Keratinocyte (primary cell): ENCODE data around the gene SEL1L. TPM values are rescaled to one million over a fixed set of nuclear protein-coding genes. Genes with fewer than 3 reads are reported as not detected.

Source experiments
- DNase-seq: peaks from one replicate; pipeline ENCODE4 v3.0.0-alpha.2; 2011; ENCODE audit warnings: low read depth, missing footprints, low spot score
- FAIRE-seq: peaks from 2 replicates; lab custom pipeline; 2011; peaks lifted over from hg19 to GRCh38; lab: Jason Lieb, UNC
- H2AFZ ChIP-seq: 2 replicates; pipeline ENCODE4 v1.6.0; 2012; ENCODE audit warnings: low read length, control low read depth, inconsistent platforms; ENCODE audit not compliant: control insufficient read depth
- H3K27ac ChIP-seq: 2 replicates; pipeline ENCODE4 v1.5.1; 2011; ENCODE audit warnings: low read length; ENCODE audit not compliant: control insufficient read depth, insufficient read depth
- H3K27me3 ChIP-seq: 3 replicates; pipeline ENCODE4 v1.6.0; 2011; ENCODE audit warnings: low read length; ENCODE audit not compliant: control insufficient read depth, insufficient read depth; ENCODE audit errors: extremely low read depth
- H3K36me3 ChIP-seq, 2 experiments: 2 replicates in 1 of 2; 3 replicates in 1 of 2; pipeline ENCODE4 v1.5.1; 2011; ENCODE audit warnings: low read length in 2 of 2, mild to moderate bottlenecking in 1 of 2; ENCODE audit not compliant: control insufficient read depth in 2 of 2, insufficient read depth in 2 of 2; ENCODE audit errors: extremely low read depth in 1 of 2
- H3K4me1 ChIP-seq: 3 replicates; pipeline ENCODE4 v1.5.1; 2011; ENCODE audit warnings: low read length; ENCODE audit not compliant: control insufficient read depth, insufficient read depth; ENCODE audit errors: extremely low read depth
- H3K4me2 ChIP-seq: 3 replicates; pipeline ENCODE4 v1.6.0; 2011; ENCODE audit warnings: low read depth, low read length; ENCODE audit not compliant: control insufficient read depth, insufficient read depth; ENCODE audit errors: extremely low read depth
- H3K4me3 ChIP-seq, 3 experiments: fragments of 200-600 bp in 1 of 3; sonication (generic) in 1 of 3; 2 replicates in 2 of 3; 3 replicates in 1 of 3; pipeline ENCODE4 v1.5.1; 2011 to 2016; ENCODE audit warnings: low read length in 3 of 3, mild to moderate bottlenecking in 3 of 3, control low read depth in 2 of 3, inconsistent platforms in 1 of 3, low read depth in 1 of 3, mixed read lengths in 1 of 3, mixed run types in 1 of 3, moderate library complexity in 1 of 3; ENCODE audit not compliant: control insufficient read depth in 2 of 3, insufficient read depth in 2 of 3; ENCODE audit errors: extremely low read depth in 1 of 3
- H3K79me2 ChIP-seq: 2 replicates; pipeline ENCODE4 v1.6.0; 2012; ENCODE audit warnings: low read length; ENCODE audit not compliant: control insufficient read depth, insufficient read depth
- H3K9ac ChIP-seq: 3 replicates; pipeline ENCODE4 v1.6.0; 2011; ENCODE audit warnings: low read length; ENCODE audit not compliant: control insufficient read depth, insufficient read depth; ENCODE audit errors: extremely low read depth
- H3K9me1 ChIP-seq: 3 replicates; pipeline ENCODE4 v1.6.0; 2011; ENCODE audit warnings: low read length; ENCODE audit not compliant: control insufficient read depth, insufficient read depth; ENCODE audit errors: extremely low read depth
- H3K9me3 ChIP-seq: 2 replicates; pipeline ENCODE4 v1.5.1; 2012; ENCODE audit warnings: low read depth, low read length; ENCODE audit not compliant: control insufficient read depth
- H4K20me1 ChIP-seq: 3 replicates; pipeline ENCODE4 v1.6.0; 2011; ENCODE audit warnings: low read length; ENCODE audit not compliant: control insufficient read depth, insufficient read depth; ENCODE audit errors: extremely low read depth
- CTCF ChIP-seq, 3 experiments: IDR thresholded peaks in 1 of 3; conservative IDR thresholded peaks in 1 of 3; optimal IDR thresholded peaks in 1 of 3; 2 replicates in 2 of 3; 3 replicates in 1 of 3; pipeline versions ENCODE3 to v1.5.1; 2011; ENCODE audit warnings: low read length in 3 of 3, mild to moderate bottlenecking in 3 of 3, moderate library complexity in 2 of 3, control low read depth in 1 of 3, inconsistent platforms in 1 of 3; ENCODE audit not compliant: insufficient read depth in 2 of 3; ENCODE audit errors: extremely low read depth in 1 of 3
- EZH2 ChIP-seq: IDR thresholded peaks from one replicate; pipeline ENCODE4 v1.6.1; 2012; ENCODE audit warnings: inconsistent platforms, mild to moderate bottlenecking, low read length, moderate library complexity
- dilution Hi-C: fragments of 300-500 bp; cut with MboI; formaldehyde crosslinking; loops from one replicate; pipeline ENCODE4 v1.7.0; 2020; ENCODE audit warnings: low sequenced_read_pairs; ENCODE audit not compliant: extremely low pct_ligation_motif_present
- polyA plus RNA-seq, 5 experiments: library from polyadenylated mRNA; depleted of rRNA in 3 of 5; stranded (reverse) in 3 of 5; stranded (forward) in 1 of 5; unstranded in 1 of 5; fragments of >200 nt; gene quantifications; 1 replicate in 1 of 5; 2 replicates in 3 of 5; 3 replicates in 1 of 5; pipeline versions ENCODE4 v1.2.1 to v1.2.3, GENCODE V29; 2011 to 2012; ENCODE audit warnings: missing spikeins in 2 of 5, low read depth in 1 of 5, low replicate concordance in 1 of 5

The SEL1L gene
- polyA plus RNA-seq, 1 donor (not counting 4 experiments of a cell fraction or from before 2014, with no cell fraction given) = 19.7 TPM

- no peak overlapping the region for H3K9ac ChIP-seq
- DNase-seq = no peak
Measured at GRCh38 chr14:81450976-81451375, 82.7 kb downstream of the SEL1L start.

DNA sequence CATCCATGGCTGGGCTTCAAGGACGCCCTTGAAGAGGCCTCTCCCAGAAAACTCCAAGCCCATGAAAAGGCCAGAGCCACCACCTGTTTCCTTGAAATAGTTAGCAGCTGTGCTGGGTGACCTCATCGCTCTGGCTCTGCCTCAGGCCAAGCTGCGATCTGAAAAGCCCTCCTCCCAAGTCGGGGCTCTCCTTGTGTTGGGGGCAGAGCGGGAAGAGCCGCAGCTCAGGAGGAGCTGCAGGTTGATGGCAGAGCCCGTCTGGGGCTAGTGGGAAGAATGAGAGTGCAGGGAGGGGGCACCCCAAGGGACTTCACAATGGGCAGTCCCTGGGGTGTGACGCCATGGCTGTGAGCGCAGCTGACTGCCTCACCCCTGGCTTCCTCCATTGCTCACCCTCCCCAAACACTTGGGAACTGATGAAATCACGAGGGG, 83.5 kb downstream of the SEL1L start:
- dilution Hi-C loops = no loop called here
- H3K4me1 ChIP-seq = no peaks in the 10 kb centered on the region
- H3K27ac ChIP-seq = no peak overlapping the region
- H3K9me1 ChIP-seq = no peaks in the 10 kb centered on the region
- H3K27me3 ChIP-seq = no peaks in the 10 kb centered on the region
- H3K4me2 ChIP-seq = no peak overlapping the region
- no peak overlapping the region for H2AFZ ChIP-seq
- DNase-seq (no peak), FAIRE-seq (no peak)
- H3K36me3 ChIP-seq = no peaks in the 10 kb centered on the region
- no peaks in the 10 kb centered on the region for H3K9me3 ChIP-seq
- TF ChIP-seq EZH2 (no peak), CTCF (optimal IDR thresholded peaks at IDR 0.05 in 1 of 3, IDR thresholded peaks at IDR 0.05 in 1 of 3, conservative IDR thresholded peaks at IDR 0.05 in 1 of 3; ENCODE audit: extremely low read depth in 1 of 3, insufficient read depth in 2 of 3, low read length in 3 of 3) (no peak)
- H3K79me2 ChIP-seq = no peaks in the 10 kb centered on the region
- no peak overlapping the region for H3K4me3 ChIP-seq
- no peaks in the 10 kb centered on the region for H4K20me1 ChIP-seq
- no peak overlapping the region for H3K9ac ChIP-seq

More at GRCh38 chr14:81450976-81451375, 82.7 kb downstream of the SEL1L start:
- no peaks in the 10 kb centered on the region for H3K9me3 ChIP-seq
- TF ChIP-seq CTCF (optimal IDR thresholded peaks at IDR 0.05 in 1 of 3, IDR thresholded peaks at IDR 0.05 in 1 of 3, conservative IDR thresholded peaks at IDR 0.05 in 1 of 3; ENCODE audit: extremely low read depth in 1 of 3, insufficient read depth in 2 of 3, low read length in 3 of 3) = no peak
- no peak for TF ChIP-seq EZH2
- dilution Hi-C loops = no loop called here
- H3K4me3 ChIP-seq = no peak overlapping the region
- FAIRE-seq = no peak
- no peaks in the 10 kb centered on the region for H3K4me1 ChIP-seq
- no peak overlapping the region for H3K27ac ChIP-seq
- H3K9me1 ChIP-seq = no peaks in the 10 kb centered on the region
- H3K36me3 ChIP-seq = no peaks in the 10 kb centered on the region
- H3K4me2 ChIP-seq = no peak overlapping the region
- no peaks in the 10 kb centered on the region for H4K20me1 ChIP-seq
- no peaks in the 10 kb centered on the region for H3K79me2 ChIP-seq
- no peaks in the 10 kb centered on the region for H3K27me3 ChIP-seq
- no peak overlapping the region for H2AFZ ChIP-seq
